Measurements from ENCODE around the gene SH2D4B. TPM values are rescaled to one million over a fixed set of nuclear protein-coding genes. Genes with fewer than 3 reads are reported as not detected.

Gene SH2D4B
- total RNA-seq, 1 donor from 2014 or later = 0.05 TPM

- H3K4me3 Mint-ChIP-seq (ENCODE audit: low read depth) = no peak overlapping the region
- H3K36me3 Mint-ChIP-seq (ENCODE audit: low read depth) = peaks cover 50% of the 10 kb centered on the region
- H3K27ac Mint-ChIP-seq = no peak overlapping the region
- intact Hi-C loops (cut with micrococcal nuclease) = no loop called here
- DNase-seq (ENCODE audit: low spot score) = no peak
- no peaks in the 10 kb centered on the region for H3K27me3 Mint-ChIP-seq (ENCODE audit: low read depth)
- H3K9me3 Mint-ChIP-seq = no peaks in the 10 kb centered on the region
- H3K4me1 Mint-ChIP-seq (ENCODE audit: low read depth) = peaks cover 7% of the 10 kb centered on the region
These were observed 16.8 kb upstream of the SH2D4B start for GRCh38 chr10:80520661-80521470.

DNA sequence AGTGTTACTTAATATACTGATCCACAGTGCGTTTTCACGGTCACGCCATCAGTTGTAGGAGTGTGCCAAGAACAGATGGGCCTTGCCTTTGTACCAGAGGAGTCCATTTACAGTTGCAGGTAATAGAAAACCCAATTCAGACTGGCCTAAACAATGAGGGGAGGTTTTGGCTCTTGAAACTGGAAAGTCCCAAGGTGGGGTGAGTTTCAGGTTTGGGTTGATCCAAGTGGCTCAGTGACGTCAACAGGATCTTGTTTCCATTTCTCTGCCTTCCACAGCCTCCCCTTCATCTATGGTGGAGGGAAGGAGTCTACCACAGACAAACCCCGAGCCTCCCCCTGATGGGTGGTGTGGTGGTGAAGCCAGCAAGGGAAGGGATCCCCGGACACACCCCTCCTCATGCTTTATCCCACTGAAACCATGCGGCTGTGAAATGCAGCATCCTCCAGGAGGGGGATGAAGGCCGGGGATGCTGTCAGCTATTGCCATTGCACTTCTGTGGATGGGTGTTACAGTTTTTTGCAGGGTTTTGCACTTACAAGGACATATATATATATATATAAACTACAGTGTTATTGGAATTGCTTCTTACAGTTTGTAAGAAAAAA, 14.8 kb upstream of the SH2D4B start:
- Mint-ChIP-seq H3K9me3 (no peaks in the 10 kb centered on the region), H3K36me3 (ENCODE audit: low read depth) (peaks cover 40% of the 10 kb centered on the region), H3K4me1 (ENCODE audit: low read depth) (peaks cover 18% of the 10 kb centered on the region), H3K27me3 (ENCODE audit: low read depth) (no peaks in the 10 kb centered on the region), H3K4me3 (ENCODE audit: low read depth) (no peak overlapping the region), H3K27ac (no peak overlapping the region)
- no peak for DNase-seq (ENCODE audit: low spot score)
- intact Hi-C loops (cut with micrococcal nuclease) = no loop called here

DNA sequence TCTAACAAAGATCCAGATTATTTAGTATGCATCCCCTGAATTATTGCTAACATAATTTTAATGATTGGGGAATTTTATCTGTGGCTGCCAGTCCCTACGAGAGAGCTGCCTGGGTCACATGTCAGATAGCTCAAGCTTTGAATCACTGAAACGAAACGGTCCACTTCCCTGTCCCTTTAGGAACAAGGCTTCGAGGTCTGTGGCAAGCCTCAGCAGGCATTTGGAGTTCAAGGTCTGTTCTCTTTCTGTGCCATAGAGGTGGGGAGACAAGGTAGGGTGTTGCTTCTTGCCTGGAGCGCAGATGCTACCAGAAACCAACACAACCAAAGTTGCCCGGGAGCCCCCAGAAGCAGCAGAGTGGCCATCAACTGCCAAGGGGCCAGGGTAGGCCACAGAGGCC, 13.9 kb upstream of the SH2D4B start:
- DNase-seq (ENCODE audit: low spot score) = no peak
- H3K36me3 Mint-ChIP-seq (ENCODE audit: low read depth) = peaks cover 40% of the 10 kb centered on the region
- no peak overlapping the region for H3K4me3 Mint-ChIP-seq (ENCODE audit: low read depth)
- no peaks in the 10 kb centered on the region for H3K27me3 Mint-ChIP-seq (ENCODE audit: low read depth)
- intact Hi-C loops (cut with micrococcal nuclease) = no loop called here
- H3K9me3 Mint-ChIP-seq = no peaks in the 10 kb centered on the region
- H3K27ac Mint-ChIP-seq = no peak overlapping the region
- H3K4me1 Mint-ChIP-seq (ENCODE audit: low read depth) = peaks cover 23% of the 10 kb centered on the region

GRCh38 chr10:80524190-80524909, 13.4 kb upstream of the SH2D4B start:
- no peak for DNase-seq (ENCODE audit: low spot score)
- intact Hi-C loops (cut with micrococcal nuclease) = no loop called here
- Mint-ChIP-seq H3K27ac (no peak overlapping the region), H3K36me3 (ENCODE audit: low read depth) (peaks cover 41% of the 10 kb centered on the region), H3K9me3 (no peaks in the 10 kb centered on the region), H3K27me3 (ENCODE audit: low read depth) (no peaks in the 10 kb centered on the region), H3K4me3 (ENCODE audit: low read depth) (no peak overlapping the region), H3K4me1 (ENCODE audit: low read depth) (peaks cover 27% of the 10 kb centered on the region)

GRCh38 chr10:80526218-80526617, 11.5 kb upstream of the SH2D4B start:
- Mint-ChIP-seq H3K27ac (peak overlapping the region; percentile 51), H3K4me1 (ENCODE audit: low read depth) (peaks cover 44% of the 10 kb centered on the region), H3K36me3 (ENCODE audit: low read depth) (peaks cover 32% of the 10 kb centered on the region), H3K27me3 (ENCODE audit: low read depth) (no peaks in the 10 kb centered on the region), H3K9me3 (no peaks in the 10 kb centered on the region), H3K4me3 (ENCODE audit: low read depth) (no peak overlapping the region)
- intact Hi-C loops (cut with micrococcal nuclease) = no loop called here
- no peak for DNase-seq (ENCODE audit: low spot score)

DNA sequence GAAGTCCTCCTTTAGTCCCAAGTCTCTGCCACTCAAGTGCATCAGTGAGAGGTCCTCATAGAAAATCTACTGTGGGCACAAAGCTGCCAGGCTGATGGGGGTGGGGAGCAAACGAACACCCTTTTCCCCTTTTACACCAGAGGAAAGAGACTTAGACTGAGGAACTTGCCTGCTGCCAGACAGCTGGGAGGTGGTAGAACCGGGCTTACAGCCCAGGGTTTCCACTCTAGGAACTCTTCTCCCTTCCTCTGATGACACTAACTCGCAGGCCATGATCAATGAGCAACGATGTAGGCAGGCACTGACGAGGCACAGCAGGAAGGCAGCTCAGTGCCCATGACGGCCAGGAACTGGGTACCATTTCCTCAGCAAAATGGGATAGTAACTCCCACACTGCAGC, 11.0 kb upstream of the SH2D4B start:
- intact Hi-C loops (cut with micrococcal nuclease) = no loop called here
- no peaks in the 10 kb centered on the region for H3K27me3 Mint-ChIP-seq (ENCODE audit: low read depth)
- H3K27ac Mint-ChIP-seq = peak overlapping the region; percentile 51
- no peak overlapping the region for H3K4me3 Mint-ChIP-seq (ENCODE audit: low read depth)
- H3K36me3 Mint-ChIP-seq (ENCODE audit: low read depth) = peaks cover 32% of the 10 kb centered on the region
- DNase-seq (ENCODE audit: low spot score) = no peak
- peaks cover 49% of the 10 kb centered on the region for H3K4me1 Mint-ChIP-seq (ENCODE audit: low read depth)
- no peaks in the 10 kb centered on the region for H3K9me3 Mint-ChIP-seq

GRCh38 chr10:80528185-80528700, 9.5 kb upstream of the SH2D4B start:
- no peak overlapping the region for H3K4me3 Mint-ChIP-seq (ENCODE audit: low read depth)
- peaks cover 38% of the 10 kb centered on the region for H3K36me3 Mint-ChIP-seq (ENCODE audit: low read depth)
- no peaks in the 10 kb centered on the region for H3K9me3 Mint-ChIP-seq
- H3K27ac Mint-ChIP-seq = no peak overlapping the region
- peaks cover 60% of the 10 kb centered on the region for H3K4me1 Mint-ChIP-seq (ENCODE audit: low read depth)
- DNase-seq (ENCODE audit: low spot score) = no peak
- intact Hi-C loops (cut with micrococcal nuclease) = no loop called here
- no peaks in the 10 kb centered on the region for H3K27me3 Mint-ChIP-seq (ENCODE audit: low read depth)

DNA sequence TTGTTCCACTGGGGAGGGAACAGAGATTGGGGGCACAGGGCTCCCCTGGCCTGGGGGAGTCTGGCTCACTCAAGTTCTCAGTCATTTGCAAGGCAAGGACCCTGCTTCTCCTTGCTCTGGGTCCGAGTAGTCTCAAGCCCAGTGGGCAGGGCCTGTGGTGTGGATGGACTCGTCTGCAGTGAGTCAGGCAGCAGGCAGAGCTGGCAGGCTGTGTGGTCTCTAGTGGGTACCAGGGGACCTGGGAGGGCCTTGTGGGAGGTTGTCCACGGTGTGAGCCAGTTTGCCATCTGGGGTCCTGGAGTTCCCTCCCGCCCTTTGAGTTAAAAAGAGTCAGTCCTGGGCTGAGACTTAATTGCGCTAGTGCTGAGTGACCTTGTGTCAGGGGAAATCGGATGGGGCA, 8.8 kb upstream of the SH2D4B start:
- DNase-seq (ENCODE audit: low spot score) = no peak
- intact Hi-C loops (cut with micrococcal nuclease) = no loop called here
- Mint-ChIP-seq H3K4me1 (ENCODE audit: low read depth) (peaks cover 60% of the 10 kb centered on the region), H3K36me3 (ENCODE audit: low read depth) (peaks cover 38% of the 10 kb centered on the region), H3K9me3 (no peaks in the 10 kb centered on the region), H3K27ac (peak overlapping the region; percentile 79), H3K27me3 (ENCODE audit: low read depth) (no peaks in the 10 kb centered on the region), H3K4me3 (ENCODE audit: low read depth) (no peak overlapping the region)

DNA sequence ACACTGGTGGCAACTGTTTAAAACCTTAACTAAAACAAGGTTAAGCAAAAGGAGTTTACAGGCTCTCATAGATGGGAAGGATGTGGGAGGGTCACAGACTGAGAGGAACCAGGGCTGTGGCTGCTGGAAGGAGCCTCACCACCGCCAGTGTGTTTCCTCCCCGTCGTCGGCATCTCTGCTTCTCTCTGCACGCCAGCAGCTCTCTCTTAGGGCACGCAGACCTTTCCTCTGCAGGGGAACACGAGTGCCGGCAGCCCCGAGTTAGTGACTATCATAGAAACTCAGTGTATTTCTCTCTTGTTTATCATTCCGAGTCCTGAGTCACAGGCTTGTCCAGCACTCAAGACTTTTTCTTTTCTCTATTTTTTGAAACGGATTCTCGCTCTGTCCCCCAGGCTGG, 8.1 kb upstream of the SH2D4B start:
- Mint-ChIP-seq H3K4me1 (ENCODE audit: low read depth) (peaks cover 59% of the 10 kb centered on the region), H3K27me3 (ENCODE audit: low read depth) (no peaks in the 10 kb centered on the region)

DNA sequence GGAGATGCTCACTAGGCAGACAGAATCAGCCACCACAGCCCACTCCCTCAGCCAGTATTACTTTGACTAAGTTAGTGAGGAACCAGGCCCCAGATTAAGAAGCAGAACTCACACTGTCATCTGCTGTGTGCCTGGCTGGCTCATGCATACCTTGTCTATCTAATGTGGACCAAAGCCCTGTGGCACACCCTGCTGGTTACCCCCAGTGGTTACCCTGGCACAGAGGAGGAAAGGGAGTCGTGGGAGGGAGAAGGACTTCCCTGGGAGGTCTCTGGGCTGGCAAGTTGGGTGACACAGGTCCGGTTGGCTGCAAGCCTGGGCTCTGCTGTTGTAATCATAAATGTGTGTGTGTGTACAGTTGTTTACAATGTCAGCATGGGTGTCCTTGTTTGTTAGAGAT, 7.5 kb upstream of the SH2D4B start:
- no peaks in the 10 kb centered on the region for H3K27me3 Mint-ChIP-seq (ENCODE audit: low read depth)
- no peaks in the 10 kb centered on the region for H3K9me3 Mint-ChIP-seq
- no peak for DNase-seq (ENCODE audit: low spot score)
- H3K27ac Mint-ChIP-seq = peak overlapping the region; percentile 79
- peaks cover 57% of the 10 kb centered on the region for H3K4me1 Mint-ChIP-seq (ENCODE audit: low read depth)
- H3K36me3 Mint-ChIP-seq (ENCODE audit: low read depth) = peaks cover 39% of the 10 kb centered on the region
- peak overlapping the region; percentile 34 for H3K4me3 Mint-ChIP-seq (ENCODE audit: low read depth)
- intact Hi-C loops (cut with micrococcal nuclease) = loop anchor here (10.0 kb wide), 1 partner anchor 145 kb away; no protein-coding TSS in a partner anchor

More for the DNA sequence above, 8.1 kb upstream of the SH2D4B start:
- Mint-ChIP-seq H3K4me3 (ENCODE audit: low read depth) (peak overlapping the region; percentile 34), H3K27ac (peak overlapping the region; percentile 79), H3K36me3 (ENCODE audit: low read depth) (peaks cover 38% of the 10 kb centered on the region), H3K9me3 (no peaks in the 10 kb centered on the region)
- DNase-seq (ENCODE audit: low spot score) = peak; percentile 40
- intact Hi-C loops (cut with micrococcal nuclease) = loop anchor here (10.0 kb wide), 1 partner anchor 145 kb away; no protein-coding TSS in a partner anchor

- peaks cover 38% of the 10 kb centered on the region for H3K36me3 Mint-ChIP-seq (ENCODE audit: low read depth)
- intact Hi-C loops (cut with micrococcal nuclease) = loop anchor here (10.0 kb wide), 1 partner anchor 146 kb away; no protein-coding TSS in a partner anchor
- H3K4me1 Mint-ChIP-seq (ENCODE audit: low read depth) = peaks cover 58% of the 10 kb centered on the region
- H3K27ac Mint-ChIP-seq = peak overlapping the region; percentile 74
- no peaks in the 10 kb centered on the region for H3K9me3 Mint-ChIP-seq
- peak overlapping the region; percentile 38 for H3K4me3 Mint-ChIP-seq (ENCODE audit: low read depth)
- H3K27me3 Mint-ChIP-seq (ENCODE audit: low read depth) = no peaks in the 10 kb centered on the region
- DNase-seq (ENCODE audit: low spot score) = no peak
These were observed 6.9 kb upstream of the SH2D4B start for GRCh38 chr10:80530816-80531215.

DNA sequence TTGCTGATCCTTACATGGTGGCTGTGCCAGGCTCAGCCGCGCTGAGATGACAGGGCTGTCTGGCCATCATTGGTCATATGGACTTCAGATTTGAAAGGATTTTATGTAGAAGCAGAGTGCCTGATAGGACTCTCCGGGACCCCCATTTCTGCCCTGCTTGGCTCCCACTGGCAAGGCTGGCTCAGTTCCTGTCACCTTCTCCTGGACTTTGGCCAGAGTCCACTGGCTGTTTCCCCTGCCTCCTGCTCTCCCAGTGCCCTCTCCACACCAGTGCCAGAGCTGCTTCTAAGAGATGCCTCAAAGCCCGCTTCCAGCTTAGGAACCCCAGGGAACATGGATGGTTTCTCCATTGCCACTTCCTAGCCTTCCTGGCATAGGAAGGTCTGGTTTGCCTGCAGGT, 5.1 kb upstream of the SH2D4B start:
- Mint-ChIP-seq H3K4me1 (ENCODE audit: low read depth) (peaks cover 51% of the 10 kb centered on the region), H3K36me3 (ENCODE audit: low read depth) (peaks cover 31% of the 10 kb centered on the region), H3K4me3 (ENCODE audit: low read depth) (peak overlapping the region; percentile 45), H3K27me3 (ENCODE audit: low read depth) (no peaks in the 10 kb centered on the region), H3K27ac (peak overlapping the region; percentile 66), H3K9me3 (no peaks in the 10 kb centered on the region)
- intact Hi-C loops (cut with micrococcal nuclease) = loop anchor here (10.0 kb wide), 1 partner anchor 148 kb away; no protein-coding TSS in a partner anchor
- DNase-seq (ENCODE audit: low spot score) = no peak
